HTR-8/SVneo (cell line): ENCODE results near the gene ALG2.

ENCODE experiments used
- DNase-seq: peaks from one replicate; pipeline ENCODE4 v3.0.0; 2011; ENCODE audit warnings: low spot score, mixed read lengths; ENCODE audit not compliant: insufficient read length
- FAIRE-seq: peaks from 2 replicates; lab custom pipeline; 2011; peaks lifted over from hg19 to GRCh38; lab: Jason Lieb, UNC

ALG2 gene

DNA sequence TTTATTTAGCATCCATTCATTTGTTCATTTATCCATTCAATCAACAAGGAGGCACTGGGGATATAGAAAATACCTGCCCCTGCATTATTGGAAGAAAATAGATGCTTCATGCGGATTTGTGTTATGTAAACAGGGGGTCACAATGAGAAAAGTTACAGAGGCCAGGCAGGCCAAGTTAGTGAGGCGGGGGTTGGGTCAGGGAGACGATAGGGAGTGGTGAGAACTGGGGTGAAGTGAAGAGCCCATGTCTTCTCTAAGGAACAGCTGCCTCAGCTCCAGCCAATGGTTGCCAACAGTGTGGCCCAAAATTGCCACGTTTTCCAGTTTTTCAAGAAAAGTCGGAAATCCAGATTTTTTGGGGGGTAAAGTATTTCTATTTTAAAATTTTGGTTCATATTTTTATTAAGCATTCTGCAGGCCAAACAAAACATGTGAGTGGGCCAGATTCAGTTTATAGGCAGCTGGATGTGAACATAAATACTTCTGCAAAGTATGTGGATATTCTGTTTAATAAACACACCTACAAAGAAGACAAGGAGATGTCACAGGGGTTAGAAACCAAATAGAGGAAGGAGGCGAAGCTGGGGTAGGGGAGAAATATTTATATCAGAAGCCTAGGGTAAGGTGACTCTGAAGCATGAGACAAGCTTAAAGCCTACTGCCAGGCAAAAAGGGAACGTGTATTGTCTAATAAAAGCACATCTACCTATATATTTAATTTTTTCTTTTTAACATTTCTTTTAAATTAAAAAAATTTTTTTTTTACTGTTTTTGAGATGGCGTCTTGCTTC, 44.0 kb downstream of the ALG2 start:
- no peak for DNase-seq
- no peak for FAIRE-seq

GRCh38 chr9:99176527-99177013, 45.2 kb downstream of the ALG2 start:
- DNase-seq: no peak
- no peak for FAIRE-seq

- DNase-seq: no peak
- no peak for FAIRE-seq
Measured at GRCh38 chr9:99173570-99174504, 47.9 kb downstream of the ALG2 start.

- DNase-seq: no peak
- no peak for FAIRE-seq
Measured at GRCh38 chr9:99172124-99173091, 49.3 kb downstream of the ALG2 start.

DNA sequence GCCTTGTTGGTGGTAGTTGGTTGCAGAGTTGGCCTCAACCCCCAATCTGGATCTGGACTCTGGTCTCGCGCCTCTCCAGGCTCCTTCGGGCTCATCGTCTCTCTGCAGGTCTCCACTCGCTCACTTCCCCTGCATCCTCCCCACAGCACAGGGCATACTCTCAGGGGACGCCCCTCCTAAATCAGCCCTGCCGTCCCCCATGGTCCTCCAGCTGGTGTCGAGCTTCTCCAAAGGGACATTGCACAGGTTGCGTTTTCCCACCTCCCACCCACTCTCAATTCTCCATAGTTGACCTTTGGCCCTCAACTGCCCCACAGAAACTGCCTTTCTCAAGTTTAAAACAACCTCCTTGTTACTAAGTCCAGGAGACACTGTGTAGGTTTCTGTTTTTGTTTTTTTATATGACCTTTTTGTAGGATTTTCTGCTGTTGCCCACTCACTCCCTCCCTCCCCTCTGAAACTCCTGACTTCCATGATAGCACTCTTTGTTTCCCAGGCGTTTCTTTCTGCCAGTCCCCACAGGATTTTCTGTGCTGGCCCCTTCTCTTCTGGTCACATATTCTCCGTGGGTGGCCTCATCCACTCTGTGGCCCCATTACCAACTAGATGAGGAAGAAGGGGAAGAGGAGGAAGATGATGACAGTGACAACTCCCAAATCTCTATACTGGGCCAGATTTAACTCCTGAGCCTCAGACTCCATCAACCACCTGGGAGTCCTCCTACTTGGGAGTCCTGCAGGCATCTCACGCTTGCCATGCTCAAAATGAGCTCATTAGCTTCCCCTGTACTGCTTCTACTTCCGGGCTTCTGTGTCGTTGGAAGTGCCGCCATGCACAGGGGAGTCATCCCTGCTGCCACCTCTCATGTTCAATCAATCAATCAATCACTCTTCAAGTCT, 50.3 kb downstream of the ALG2 start:
- DNase-seq (no peak), FAIRE-seq (no peak)

DNA sequence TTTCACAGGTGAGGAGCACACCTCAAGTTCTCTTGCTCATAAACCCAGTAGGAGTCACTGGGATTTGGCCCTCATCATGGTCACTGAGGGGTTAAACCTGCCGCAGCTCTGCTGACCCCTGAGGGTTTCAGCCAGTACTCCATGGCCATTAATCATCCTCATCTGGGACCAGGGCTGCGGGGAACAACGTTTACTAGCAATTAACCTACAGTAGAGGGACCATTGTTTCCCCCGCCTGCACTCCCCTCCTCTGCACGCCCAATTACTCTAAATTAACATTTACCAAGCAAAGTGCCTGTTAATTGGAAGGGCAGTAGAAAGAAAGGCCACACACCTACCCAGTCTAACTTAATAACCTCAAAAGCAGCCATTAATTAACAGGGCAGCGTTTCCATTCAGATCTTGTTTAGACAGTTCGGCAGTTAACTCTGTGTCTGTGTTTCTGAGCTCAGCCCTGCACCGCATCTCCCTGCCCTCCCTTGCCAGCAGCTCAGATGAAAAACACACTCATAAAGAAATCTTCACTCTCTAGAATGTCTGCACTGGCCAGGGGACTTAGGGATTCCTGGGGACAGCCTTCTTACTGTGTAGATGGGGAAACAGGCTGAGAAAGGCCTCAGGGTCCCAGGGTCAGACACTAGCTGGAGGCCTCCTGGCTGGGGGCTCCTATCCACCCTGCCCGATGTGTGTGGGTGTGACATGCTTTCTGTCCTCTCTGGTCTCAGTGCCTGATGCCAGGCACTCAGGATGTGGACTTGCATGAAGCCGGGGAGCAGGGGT, 51.6 kb downstream of the ALG2 start:
- DNase-seq: no peak

DNA sequence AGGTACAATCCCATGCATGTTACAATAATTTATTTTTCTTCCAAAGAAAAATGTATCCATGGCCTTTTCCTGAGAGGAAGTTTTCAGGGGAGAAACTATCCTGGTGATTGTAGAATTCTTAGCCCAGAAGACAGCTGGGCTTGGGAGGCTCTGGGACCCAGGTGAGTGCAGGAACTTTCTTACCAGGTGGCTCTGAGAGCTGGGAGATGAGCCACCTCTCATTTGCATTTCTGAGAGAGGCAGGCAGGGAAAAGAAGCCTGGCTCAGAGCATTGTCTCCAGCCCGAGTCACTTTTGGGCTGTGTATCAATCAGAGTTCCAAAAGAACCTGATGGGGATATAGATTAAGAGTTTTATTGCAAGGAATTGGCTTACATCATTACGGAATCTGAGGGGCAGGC, 52.7 kb downstream of the ALG2 start:
- DNase-seq: no peak
- FAIRE-seq: no peak

More for the DNA sequence above, 51.6 kb downstream of the ALG2 start:
- no peak for FAIRE-seq

GRCh38 chr9:99167694-99168093, 54.0 kb downstream of the ALG2 start:
- DNase-seq: no peak
- FAIRE-seq: no peak

- FAIRE-seq: no peak
Measured at GRCh38 chr9:99167119-99167518, 54.6 kb downstream of the ALG2 start.

More at GRCh38 chr9:99167119-99167518, 54.6 kb downstream of the ALG2 start:
- DNase-seq: no peak
